Hindlimb muscle (tissue), 1 donor: ENCODE data around the gene VPS35L. TPM values are rescaled to one million over a fixed set of nuclear protein-coding genes. Genes with fewer than 3 reads are reported as not detected.
"Not testable (repeated sequence)": the region's sequence is repeated elsewhere in the genome, so short reads cannot be mapped to it uniquely, and the experiment has no call there.

Experiments
- DNase-seq: peaks from one replicate; pipeline ENCODE4 v3.0.0-alpha.2; 2013
- polyA plus RNA-seq: library from polyadenylated mRNA; unstranded; fragments of 120-200 nt; gene quantifications from one replicate; pipeline ENCODE4 v1.2.1, GENCODE V29; 2013; ENCODE audit not compliant: insufficient read length

The VPS35L gene
- polyA plus RNA-seq, 1 donor = 35.3 TPM

GRCh38 chr16:19532601-19533000 lies 22.9 kb upstream of the VPS35L start:
- no peak for DNase-seq

- DNase-seq = no peak
Observed at GRCh38 chr16:19540241-19540970, 15.1 kb upstream of the VPS35L start.

GRCh38 chr16:19542138-19542821 lies 13.2 kb upstream of the VPS35L start:
- DNase-seq = no peak

- DNase-seq = not testable (repeated sequence)
Observed at GRCh38 chr16:19543278-19543996, 12.1 kb upstream of the VPS35L start.

- DNase-seq = no peak
Observed at GRCh38 chr16:19548144-19548543, 7.4 kb upstream of the VPS35L start.

- DNase-seq = no peak
Observed at GRCh38 chr16:19549673-19550072, 5.8 kb upstream of the VPS35L start.

- DNase-seq = no peak
Observed at GRCh38 chr16:19555938-19556771, 652 bp downstream of the VPS35L start.

GRCh38 chr16:19559242-19559910 lies 3.9 kb downstream of the VPS35L start:
- peak; percentile 55 for DNase-seq

GRCh38 chr16:19560078-19560477 lies 4.6 kb downstream of the VPS35L start:
- DNase-seq = no peak

GRCh38 chr16:19563377-19563776 lies 7.9 kb downstream of the VPS35L start:
- DNase-seq = no peak

- no peak for DNase-seq
Observed at GRCh38 chr16:19566362-19566761, 10.9 kb downstream of the VPS35L start.

GRCh38 chr16:19567560-19567959 lies 12.1 kb downstream of the VPS35L start:
- DNase-seq = no peak

GRCh38 chr16:19573997-19574396 lies 18.5 kb downstream of the VPS35L start:
- no peak for DNase-seq

- DNase-seq = no peak
Observed at GRCh38 chr16:19574615-19575014, 19.1 kb downstream of the VPS35L start.

- peak; percentile 67 for DNase-seq
Observed at GRCh38 chr16:19578378-19578971, 23.0 kb downstream of the VPS35L start.

- DNase-seq = no peak
Observed at GRCh38 chr16:19582050-19582831, 26.7 kb downstream of the VPS35L start.

GRCh38 chr16:19583665-19584300 lies 28.3 kb downstream of the VPS35L start:
- DNase-seq = no peak

GRCh38 chr16:19588661-19589060 lies 33.2 kb downstream of the VPS35L start:
- peak; percentile 25 for DNase-seq

- DNase-seq = peak; percentile 11
Observed at GRCh38 chr16:19589106-19589505, 33.6 kb downstream of the VPS35L start.

GRCh38 chr16:19589771-19590302 lies 34.3 kb downstream of the VPS35L start:
- peak; percentile 78 for DNase-seq
